ENCODE measurements around the gene P2RX2.
"Not testable (repeated sequence)": the region's sequence is repeated elsewhere in the genome, so short reads cannot be mapped to it uniquely, and the experiment has no call there.

The P2RX2 gene

GRCh38 chr12:132584429-132584828, 34.1 kb upstream of the P2RX2 start:
- DNase-seq, result no peak

- DNase-seq, result no peak
Observed at GRCh38 chr12:132585177-132585576, 33.4 kb upstream of the P2RX2 start.

- no peak for DNase-seq
Observed at GRCh38 chr12:132586929-132587328, 31.6 kb upstream of the P2RX2 start.

GRCh38 chr12:132587781-132588180, 30.8 kb upstream of the P2RX2 start:
- DNase-seq, result no peak

GRCh38 chr12:132588319-132588718, 30.3 kb upstream of the P2RX2 start:
- DNase-seq, result no peak

DNA sequence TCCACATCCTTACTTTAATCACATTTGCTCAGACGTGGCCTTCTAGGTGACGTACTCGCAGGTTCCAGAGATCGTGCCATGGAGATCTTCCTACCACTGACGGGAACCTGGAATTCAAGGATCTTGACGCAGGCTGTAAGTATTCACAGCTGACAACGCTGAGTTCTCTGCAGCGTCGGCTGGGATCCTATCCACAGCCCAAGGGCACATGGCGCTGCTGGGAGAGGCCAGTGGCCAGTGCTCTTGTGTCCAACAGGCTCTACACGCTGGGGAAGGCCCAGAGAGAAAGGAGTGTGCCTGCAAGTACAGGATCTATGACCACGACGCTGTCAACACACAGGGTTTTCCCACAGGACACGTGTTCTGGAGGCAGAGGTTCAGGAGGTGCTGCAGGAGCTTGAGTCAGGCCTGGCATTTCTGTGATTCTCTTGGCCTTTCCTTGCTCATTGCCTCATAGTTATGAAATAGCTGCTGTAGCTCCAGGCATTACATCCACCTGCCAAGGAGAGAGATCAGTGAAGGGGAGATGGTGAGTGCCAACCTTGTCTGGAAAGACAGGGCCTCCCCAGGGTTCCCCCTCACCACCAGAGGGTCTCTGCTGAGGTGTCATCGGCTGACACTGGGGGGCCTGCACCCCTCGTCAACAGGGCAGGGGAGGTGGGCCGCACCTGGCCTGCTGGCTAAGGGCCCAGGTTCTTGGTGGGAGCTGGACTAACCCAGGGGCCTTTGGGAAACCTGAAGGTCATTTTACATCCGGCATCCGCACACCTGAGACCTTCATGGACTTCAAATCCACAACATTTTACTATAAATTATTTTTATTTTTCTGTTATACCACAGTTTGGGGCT, 29.5 kb upstream of the P2RX2 start:
- no peak for DNase-seq

- no peak for DNase-seq
Observed at GRCh38 chr12:132591107-132591935, 27.3 kb upstream of the P2RX2 start.

GRCh38 chr12:132592282-132592970, 26.1 kb upstream of the P2RX2 start:
- DNase-seq, result no peak

DNA sequence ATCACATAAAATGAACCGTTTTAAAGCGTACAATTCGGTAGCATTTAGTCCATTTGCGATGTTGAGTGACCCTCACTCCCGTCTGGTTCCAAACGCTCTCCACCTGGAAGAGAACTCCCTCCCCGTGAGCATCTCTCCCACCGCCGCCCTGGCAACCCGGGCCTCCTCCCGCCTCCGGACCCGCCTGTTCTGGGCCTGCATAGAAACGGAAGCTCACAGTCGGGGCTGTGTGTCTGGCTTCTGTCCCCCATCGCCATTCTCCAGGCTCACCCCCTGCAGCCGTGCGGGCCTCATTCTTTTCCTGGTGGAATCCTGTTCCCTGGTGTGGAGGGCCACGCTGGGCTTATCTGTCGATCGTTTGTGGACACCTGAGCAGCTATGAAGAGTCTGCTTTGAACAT, 25.5 kb upstream of the P2RX2 start:
- DNase-seq, result no peak

GRCh38 chr12:132593521-132593920, 25.1 kb upstream of the P2RX2 start:
- DNase-seq, result peak; percentile 64

GRCh38 chr12:132593938-132594358, 24.6 kb upstream of the P2RX2 start:
- DNase-seq, result peak; percentile 99

DNA sequence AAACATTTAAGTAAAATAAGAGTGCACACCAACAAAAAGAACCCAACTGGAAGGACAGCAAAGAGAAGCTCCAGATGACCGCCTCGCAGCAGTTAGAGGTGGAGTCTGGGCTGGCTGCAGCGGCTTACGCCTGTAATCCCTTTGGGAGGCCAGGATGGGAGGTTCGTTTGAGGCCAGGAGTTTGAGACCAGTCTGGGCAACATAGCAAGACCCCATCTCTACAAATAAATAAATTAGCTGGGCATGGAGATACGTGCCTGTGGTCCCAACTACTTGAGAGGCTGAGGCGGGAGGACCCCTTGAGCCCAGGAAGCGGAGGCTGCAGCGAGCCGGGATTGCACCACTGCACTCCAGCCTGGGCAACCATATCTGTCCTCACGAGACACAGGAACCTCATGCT, 23.4 kb upstream of the P2RX2 start:
- DNase-seq, result no peak

GRCh38 chr12:132596016-132596415, 22.6 kb upstream of the P2RX2 start:
- no peak for DNase-seq

- peak; percentile 31 for DNase-seq
Observed at GRCh38 chr12:132597333-132598316, 21.0 kb upstream of the P2RX2 start.

GRCh38 chr12:132599502-132599901, 19.1 kb upstream of the P2RX2 start:
- not testable (repeated sequence) for DNase-seq

GRCh38 chr12:132600048-132601032, 18.2 kb upstream of the P2RX2 start:
- DNase-seq, result peak; percentile 83

DNA sequence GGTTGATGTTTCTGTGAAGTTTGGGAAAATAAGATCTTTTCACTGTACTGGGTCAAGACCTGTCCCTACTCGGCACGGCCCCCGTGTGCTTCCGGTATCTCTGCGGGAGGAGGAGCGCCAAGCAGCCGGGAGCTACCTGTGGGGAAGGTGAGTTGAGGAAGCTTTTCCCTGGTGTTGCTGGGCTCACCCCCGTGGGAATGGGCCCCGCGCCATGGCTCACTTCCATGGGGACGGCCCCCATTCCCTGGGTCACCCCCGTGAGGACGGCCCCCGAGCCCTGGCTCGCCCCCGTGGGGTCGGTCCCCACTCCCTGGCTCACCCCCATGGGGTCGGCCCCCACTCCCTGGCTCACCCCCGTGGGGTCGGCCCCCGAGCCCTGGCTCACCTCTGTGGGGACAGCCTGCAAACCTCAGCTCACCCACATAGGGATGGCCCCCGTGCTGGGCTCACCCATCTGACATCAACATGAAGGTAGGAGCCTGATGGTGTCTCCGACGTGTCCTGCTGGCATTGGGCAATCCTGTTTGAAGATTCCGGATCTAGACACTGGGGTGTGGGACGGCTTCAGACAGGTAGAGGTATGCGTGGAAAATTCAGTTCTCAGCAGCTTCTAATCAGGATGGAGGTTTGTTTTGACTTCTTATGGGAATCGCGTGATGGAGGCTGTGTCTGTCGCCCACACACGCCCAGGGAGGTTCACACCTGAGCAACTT, 17.2 kb upstream of the P2RX2 start:
- no peak for DNase-seq

DNA sequence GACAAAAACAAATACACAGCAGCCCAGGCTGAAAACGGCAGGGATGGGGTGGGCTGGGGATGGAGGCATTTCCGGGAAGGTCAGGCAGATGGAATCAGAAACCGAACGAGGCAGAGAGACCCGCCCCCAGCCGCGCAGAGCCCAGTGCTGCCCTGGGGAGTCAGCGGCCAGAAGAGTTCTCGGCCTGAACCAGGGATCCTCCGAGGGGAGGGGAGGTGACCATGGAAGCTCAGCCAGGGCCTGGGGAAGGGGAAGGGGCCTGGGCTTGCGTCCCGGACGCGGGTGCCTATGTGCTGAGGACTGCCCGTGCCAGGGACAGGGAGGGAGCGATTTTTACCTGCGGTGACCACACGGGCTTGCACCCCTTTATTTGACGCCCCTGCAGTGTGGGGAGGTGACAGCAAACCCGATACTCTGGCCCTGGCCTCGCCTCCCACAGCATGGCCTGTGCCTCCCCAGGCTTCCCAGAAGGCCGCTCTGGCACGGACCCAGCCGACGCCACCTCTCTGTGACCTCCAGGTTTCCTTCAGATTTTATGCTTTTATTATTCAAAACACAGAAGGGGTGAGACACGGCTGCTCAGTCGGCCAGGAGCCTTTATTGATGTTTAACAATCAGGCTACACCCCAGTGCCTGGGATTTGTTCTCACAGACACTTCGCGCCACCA, 15.9 kb upstream of the P2RX2 start:
- no peak for DNase-seq
